Stimulated activated CD8-positive, alpha-beta memory T cell treated with anti-CD3 and anti-CD28 coated beads, Interleukin-2, amount 100 ng/mL, for 1 hour (primary cell): ENCODE measurements around the gene NCL.
"Not testable (repeated sequence)": the region's sequence is repeated elsewhere in the genome, so short reads cannot be mapped to it uniquely, and the experiment has no call there.

Source experiments
- DNase-seq, 2 donors: peaks; one replicate each; pipeline ENCODE4 v3.0.0-alpha.2; 2020; ENCODE audit warnings: low read depth in 2 of 2

The NCL gene

GRCh38 chr2:231431606-231432005 lies 32.7 kb downstream of the NCL start:
- no peak for DNase-seq

DNA sequence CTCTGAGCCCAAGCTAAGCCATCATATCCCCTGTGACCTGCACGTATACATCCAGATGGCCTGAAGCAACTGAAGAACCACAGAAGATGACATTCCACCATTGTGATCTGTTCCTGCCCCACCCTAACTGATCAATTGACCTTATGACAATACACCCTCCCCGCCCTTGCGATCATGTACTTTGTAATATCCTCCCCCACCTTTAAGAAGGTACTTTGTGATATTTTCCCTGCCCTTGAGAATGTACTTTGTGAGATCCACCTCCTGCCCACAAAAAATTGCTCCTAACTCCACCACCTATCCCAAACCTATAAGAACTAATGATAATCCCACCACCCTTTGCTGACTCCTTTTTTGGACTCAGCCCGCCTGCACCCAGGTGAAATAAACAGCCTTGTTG lies 33.8 kb downstream of the NCL start:
- DNase-seq, result not testable (repeated sequence)

DNA sequence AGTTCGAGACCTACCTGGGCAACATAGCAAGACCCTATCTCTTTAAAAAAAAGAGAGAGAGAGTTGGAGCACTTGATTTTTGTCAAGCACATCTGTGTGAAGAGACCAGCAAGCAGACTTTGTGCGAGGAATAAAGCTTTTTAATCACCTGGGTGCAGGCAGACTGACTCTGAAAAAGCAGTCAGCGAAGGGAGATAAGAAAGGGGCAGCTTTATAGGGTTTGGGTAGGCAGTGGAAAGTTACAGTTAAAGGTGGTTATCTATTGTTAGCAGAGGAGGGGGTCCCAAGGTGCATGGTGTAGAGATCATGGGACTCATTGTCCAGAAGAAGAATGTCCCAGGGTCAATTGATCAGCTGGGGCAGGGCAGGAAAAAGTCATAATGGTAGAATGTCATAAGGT lies 34.4 kb downstream of the NCL start:
- DNase-seq, result no peak

DNA sequence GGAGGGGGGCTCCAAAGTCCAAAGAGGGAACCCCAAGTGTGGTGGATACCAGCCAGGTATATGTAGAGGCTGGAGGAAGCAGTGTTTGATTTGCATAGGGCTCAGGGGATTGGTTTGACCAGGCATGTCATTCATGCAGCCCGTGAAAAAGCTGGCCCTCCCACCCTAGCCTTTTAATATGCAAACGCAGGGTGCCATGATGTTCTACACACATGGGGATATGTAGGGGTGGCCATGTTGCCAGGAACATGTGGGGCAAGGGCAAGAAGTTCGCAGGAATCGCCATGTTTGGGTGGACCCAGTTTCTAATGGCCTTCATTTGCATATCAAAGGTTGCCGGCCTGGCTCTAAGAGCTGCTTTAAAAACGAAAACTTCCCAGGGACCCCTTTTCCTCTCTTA lies 35.1 kb downstream of the NCL start:
- DNase-seq, result no peak

GRCh38 chr2:231427116-231427515 lies 37.2 kb downstream of the NCL start:
- DNase-seq, result no peak

GRCh38 chr2:231425811-231426703 lies 38.2 kb downstream of the NCL start:
- DNase-seq, result peak; percentile 28 to 57

- no peak for DNase-seq
Observed at GRCh38 chr2:231425291-231425810, 38.9 kb downstream of the NCL start.

- DNase-seq, result no peak
Observed at GRCh38 chr2:231423176-231423575, 41.1 kb downstream of the NCL start.

- no peak for DNase-seq
Observed at GRCh38 chr2:231422056-231422455, 42.2 kb downstream of the NCL start.

- DNase-seq, result no peak
Observed at GRCh38 chr2:231421051-231421580, 43.2 kb downstream of the NCL start.

DNA sequence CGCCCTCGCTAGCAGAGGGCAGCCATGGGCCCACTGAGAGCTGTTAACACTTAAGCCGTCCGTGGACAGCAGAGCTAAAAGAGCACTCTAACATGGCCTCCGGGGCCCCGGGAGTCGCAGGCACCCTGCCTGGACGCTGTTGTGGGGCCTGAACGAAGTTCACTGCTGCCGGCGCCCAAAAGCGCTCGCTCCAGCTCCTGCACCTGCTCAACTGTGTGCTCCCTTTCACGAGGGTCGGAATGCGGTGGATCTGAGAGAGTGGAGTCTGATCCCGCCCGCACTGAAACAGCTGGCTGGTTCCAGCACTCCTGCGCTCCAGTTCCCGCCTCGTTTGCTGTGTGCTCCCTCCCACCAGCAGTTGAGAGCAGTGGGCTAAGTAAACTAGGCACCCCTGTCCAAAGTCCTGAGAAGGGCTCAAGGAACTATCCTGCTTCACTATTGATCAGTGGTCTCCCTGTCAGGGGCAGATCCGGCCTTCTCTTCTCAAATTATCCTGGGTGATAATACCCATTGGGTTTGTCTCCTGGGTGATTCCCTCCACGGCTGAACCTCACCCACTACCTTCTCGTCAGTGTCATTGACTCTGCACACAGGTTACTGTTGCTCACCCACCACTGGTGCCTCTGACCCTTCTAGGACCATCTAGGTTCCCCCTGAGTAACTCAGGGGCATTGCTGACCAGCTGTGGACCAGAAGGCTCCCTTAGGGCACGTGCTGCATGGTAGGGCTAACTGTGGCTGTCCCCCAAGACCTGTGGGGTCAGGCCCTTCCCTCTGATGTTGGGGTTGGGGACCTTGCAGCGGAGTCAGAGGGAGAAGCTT lies 45.3 kb downstream of the NCL start:
- no peak for DNase-seq

- DNase-seq, result no peak
Observed at GRCh38 chr2:231415029-231415428, 49.3 kb downstream of the NCL start.

DNA sequence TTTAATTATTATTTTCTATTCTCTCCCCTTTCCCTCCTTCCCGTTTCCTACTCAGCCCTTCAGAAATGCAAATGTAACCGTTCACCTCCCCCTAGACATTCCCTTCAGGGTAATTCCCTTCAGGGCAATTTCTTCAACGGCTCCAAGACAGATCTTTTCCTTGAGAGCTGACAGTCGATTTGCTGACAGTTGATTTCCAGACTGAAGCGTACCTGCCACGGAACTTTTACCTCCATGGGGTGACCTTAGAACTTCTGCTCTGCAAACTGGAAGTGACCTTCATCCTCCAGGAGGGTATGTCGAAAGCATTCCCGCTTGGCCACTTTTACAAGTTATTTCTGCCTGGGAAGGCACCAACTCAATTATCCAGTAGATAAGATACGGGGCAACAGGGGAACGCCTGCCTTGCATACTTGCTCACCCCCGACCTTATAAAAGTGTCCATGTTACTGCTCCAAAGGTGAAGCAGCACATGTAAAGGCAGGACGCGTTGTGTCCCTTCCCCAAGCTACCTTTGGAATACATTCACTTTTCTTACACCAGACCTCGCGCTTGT lies 50.3 kb downstream of the NCL start:
- DNase-seq, result no peak

DNA sequence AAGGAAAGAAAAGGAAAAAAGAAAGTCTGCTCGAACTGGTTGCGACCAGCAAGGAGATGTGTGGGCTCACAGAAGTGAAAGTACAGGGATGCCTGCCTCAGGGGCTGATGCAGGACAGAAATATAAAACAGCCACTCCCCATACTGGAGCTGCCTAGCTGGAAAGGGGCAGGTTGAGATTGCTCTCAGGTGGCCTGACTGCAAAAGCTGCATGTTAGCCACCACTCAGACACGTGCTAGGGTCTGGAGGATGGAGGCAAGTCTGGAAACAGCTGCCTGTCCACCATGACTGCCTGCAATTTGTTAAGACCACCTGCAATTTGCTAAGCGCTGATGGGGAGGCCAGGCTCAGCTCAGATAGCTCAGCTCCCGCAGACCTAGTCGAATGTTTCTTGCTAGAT lies 50.8 kb downstream of the NCL start:
- no peak for DNase-seq

GRCh38 chr2:231412618-231412963 lies 51.7 kb downstream of the NCL start:
- DNase-seq, result no peak

GRCh38 chr2:231411831-231412617 lies 52.3 kb downstream of the NCL start:
- DNase-seq, result peak; percentile 53 to 67

DNA sequence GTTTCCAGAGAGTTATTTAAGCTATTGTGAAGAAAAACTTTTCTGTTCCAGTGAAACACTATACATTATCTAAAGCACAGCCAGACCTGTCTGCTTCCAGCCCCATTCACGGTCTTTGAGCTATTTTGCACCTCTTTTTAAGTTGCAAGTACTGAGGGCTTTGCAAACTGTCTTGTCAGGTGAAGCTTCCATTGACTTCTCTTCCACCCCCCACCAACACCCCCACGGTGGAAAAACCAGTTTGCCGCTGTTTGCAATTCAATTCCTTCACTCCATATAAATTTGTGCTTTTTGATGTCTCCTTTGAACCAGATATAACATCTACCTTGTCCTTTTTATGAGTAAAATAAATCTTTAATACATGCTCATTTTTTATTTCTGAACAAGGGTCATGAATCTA lies 53.0 kb downstream of the NCL start:
- no peak for DNase-seq

GRCh38 chr2:231410293-231411004 lies 53.8 kb downstream of the NCL start:
- no peak for DNase-seq

DNA sequence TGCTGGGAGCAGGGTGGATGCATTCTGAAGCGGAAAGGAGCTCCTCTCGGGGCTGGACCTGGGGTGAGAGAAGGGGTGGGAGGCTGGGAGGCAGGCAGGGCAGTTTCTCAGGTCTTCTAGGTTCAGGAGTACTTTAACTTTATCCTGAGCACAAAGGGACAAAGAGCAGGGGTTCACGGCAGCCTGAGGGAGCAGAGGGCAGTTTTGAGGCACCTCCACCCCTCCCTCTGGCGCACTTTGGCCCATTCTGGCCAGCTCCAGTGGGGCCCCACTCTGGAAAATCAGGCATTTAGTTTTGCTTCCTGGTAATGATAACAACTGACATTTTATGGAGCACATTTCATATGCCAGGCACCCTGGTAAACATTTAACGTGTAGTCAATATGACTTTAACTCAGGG lies 54.5 kb downstream of the NCL start:
- DNase-seq, result no peak

DNA sequence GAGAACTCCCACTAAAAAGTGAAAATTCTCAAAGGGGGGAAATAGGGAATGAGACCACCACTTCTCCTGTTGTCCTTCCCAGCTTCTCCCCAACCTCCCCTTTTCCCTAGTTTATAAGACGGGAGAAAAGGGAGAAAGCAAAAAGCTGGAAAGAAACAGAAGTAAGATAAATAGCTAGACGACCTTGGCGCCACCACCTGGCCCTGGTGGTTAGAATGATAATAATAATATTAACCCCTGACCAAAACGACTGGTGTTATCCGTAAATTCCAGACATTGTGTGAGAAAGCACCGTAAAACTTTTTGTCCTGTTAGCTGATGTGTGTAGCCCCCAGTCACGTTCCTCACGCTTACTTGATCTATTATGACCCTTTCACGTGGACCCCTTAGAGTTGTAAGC lies 56.0 kb downstream of the NCL start:
- not testable (repeated sequence) for DNase-seq

- DNase-seq, result not testable (repeated sequence)
Observed at GRCh38 chr2:231407686-231408085, 56.6 kb downstream of the NCL start.
